Ectodermal cell (in vitro differentiated cells): Measurements from ENCODE around the gene TMPRSS12. TPM values are rescaled to one million over a fixed set of nuclear protein-coding genes. Genes with fewer than 3 reads are reported as not detected.
"Not testable (repeated sequence)": the region's sequence is repeated elsewhere in the genome, so short reads cannot be mapped to it uniquely, and the experiment has no call there.

Experiments used
- H3K27ac ChIP-seq: 2 replicates; pipeline ENCODE4 v1.7.0; 2013; ENCODE audit warnings: mild to moderate bottlenecking, low read depth, low read length; ENCODE audit not compliant: insufficient read depth, poor library complexity, severe bottlenecking
- H3K27me3 ChIP-seq: 2 replicates; pipeline ENCODE4 v1.7.0; 2013; ENCODE audit warnings: mild to moderate bottlenecking, low read length; ENCODE audit not compliant: insufficient read depth, control insufficient read depth, poor library complexity, severe bottlenecking
- H3K36me3 ChIP-seq: one replicate; pipeline ENCODE4 v1.7.0; 2013; ENCODE audit warnings: low read length; ENCODE audit not compliant: control insufficient read depth, insufficient read depth
- H3K4me1 ChIP-seq: one replicate; pipeline ENCODE4 v1.7.0; 2013; ENCODE audit warnings: low read length; ENCODE audit not compliant: control insufficient read depth, insufficient read depth
- H3K4me3 ChIP-seq: 2 replicates; pipeline ENCODE4 v1.7.0; 2013; ENCODE audit warnings: low read depth, low read length, control low read depth; ENCODE audit not compliant: insufficient read depth
- H3K9me3 ChIP-seq: 2 replicates; pipeline ENCODE4 v1.7.0; 2013; ENCODE audit warnings: mild to moderate bottlenecking, low read length, moderate library complexity; ENCODE audit not compliant: control insufficient read depth
- WGBS, 2 experiments: methylation state at CpG; one replicate each; pipeline ENCODE4 v1.1.7; 2013; ENCODE audit warnings: missing lambda C conversion rate in 2 of 2; 5-methylcytosine and 5-hydroxymethylcytosine counted together
- polyA plus RNA-seq, 4 experiments: library from polyadenylated mRNA; stranded (reverse); fragments of 50-300 nt; gene quantifications; one replicate each; pipeline ENCODE4 v1.2.3, GENCODE V29; 2013

Gene TMPRSS12, protein sequence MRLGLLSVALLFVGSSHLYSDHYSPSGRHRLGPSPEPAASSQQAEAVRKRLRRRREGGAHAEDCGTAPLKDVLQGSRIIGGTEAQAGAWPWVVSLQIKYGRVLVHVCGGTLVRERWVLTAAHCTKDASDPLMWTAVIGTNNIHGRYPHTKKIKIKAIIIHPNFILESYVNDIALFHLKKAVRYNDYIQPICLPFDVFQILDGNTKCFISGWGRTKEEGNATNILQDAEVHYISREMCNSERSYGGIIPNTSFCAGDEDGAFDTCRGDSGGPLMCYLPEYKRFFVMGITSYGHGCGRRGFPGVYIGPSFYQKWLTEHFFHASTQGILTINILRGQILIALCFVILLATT
- polyA plus RNA-seq (2013, experiment 1 of 4) = not detected
- not detected for polyA plus RNA-seq (2013, experiment 2 of 4)
- polyA plus RNA-seq (2013, experiment 3 of 4) = not detected
- not detected for polyA plus RNA-seq (2013, experiment 4 of 4)

DNA sequence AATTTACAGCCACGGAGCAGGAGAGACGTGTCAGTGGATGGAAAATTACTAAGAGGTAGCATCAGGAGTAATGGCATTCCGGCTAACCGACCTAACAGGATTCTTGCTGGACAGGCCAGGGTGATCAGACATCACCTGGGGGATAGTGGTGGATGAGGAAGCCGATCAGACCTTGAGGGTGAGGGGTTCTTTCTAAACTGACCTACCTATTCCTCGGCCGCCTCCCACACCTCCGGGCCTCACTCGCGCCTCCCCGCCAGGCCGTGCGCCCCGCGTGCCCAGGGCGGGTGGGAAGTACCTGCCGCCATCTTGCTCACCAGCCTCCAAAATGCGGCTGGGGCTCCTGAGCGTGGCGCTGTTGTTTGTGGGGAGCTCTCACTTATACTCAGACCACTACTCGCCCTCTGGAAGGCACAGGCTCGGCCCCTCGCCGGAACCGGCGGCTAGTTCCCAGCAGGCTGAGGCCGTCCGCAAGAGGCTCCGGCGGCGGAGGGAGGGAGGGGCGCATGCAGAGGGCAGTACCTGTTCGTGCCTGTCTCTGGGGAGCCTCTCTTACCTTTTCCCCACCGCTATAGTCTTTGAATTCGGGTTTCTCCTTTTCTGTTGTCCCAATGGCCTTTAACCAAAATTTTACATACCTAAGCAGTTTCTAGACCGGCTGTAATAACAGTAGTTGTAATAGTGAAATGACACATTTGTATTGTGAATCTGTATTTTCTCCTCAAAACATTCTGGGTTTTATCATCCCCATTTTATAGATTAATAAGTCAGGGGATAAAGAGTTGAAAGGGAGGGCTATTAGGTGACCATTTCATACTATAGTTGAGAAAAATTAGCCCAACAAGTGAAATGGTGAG lies at the start of gene TMPRSS12:
Gene TMPRSS12, plus strand, starts transcription at position 290 of the 857 bp plus-strand sequence. Its CDS starts 39 bp downstream, at position 329.
- H3K36me3 ChIP-seq = no peaks in the 10 kb centered on the region
- H3K27ac ChIP-seq = no peak within 1 kb of the TSS
- no peaks in the 10 kb centered on the region for H3K9me3 ChIP-seq
- H3K4me1 ChIP-seq = no peaks in the 10 kb centered on the region
- WGBS, 2 experiments = 93 to 94% methylated on average over 34 to 35 of the region's 36 CpGs
- H3K4me3 ChIP-seq = no peak within 1 kb of the TSS
- no peaks in the 10 kb centered on the region for H3K27me3 ChIP-seq

DNA sequence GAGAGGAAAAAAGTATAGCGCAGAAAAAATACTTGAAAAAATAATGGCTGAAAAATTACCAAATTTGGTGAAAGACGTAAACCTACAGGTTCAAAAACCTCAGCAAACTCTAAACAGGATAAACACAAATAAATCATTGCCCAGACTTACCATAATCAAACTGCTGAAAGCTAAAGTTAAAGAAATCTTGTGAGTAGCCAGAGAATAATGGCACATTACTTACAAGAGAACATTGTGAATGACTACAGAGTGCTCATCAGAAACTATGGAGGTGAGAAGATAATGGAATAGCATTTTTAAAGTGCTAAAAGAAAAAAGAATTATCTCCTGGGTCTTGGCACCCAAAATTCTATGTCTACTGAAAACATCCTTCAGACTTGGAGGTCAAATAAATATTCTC lies 42.8 kb upstream of the TMPRSS12 start:
- H3K4me3 ChIP-seq = no peak overlapping the region
- no peak overlapping the region for H3K27ac ChIP-seq
- H3K9me3 ChIP-seq = peaks cover 3% of the 10 kb centered on the region
- H3K27me3 ChIP-seq = no peaks in the 10 kb centered on the region
- WGBS, 2 experiments = 82 to 92% methylated on average over 1 to 2 of the region's 2 CpGs
- no peaks in the 10 kb centered on the region for H3K4me1 ChIP-seq
- peaks cover 39% of the 10 kb centered on the region for H3K36me3 ChIP-seq

DNA sequence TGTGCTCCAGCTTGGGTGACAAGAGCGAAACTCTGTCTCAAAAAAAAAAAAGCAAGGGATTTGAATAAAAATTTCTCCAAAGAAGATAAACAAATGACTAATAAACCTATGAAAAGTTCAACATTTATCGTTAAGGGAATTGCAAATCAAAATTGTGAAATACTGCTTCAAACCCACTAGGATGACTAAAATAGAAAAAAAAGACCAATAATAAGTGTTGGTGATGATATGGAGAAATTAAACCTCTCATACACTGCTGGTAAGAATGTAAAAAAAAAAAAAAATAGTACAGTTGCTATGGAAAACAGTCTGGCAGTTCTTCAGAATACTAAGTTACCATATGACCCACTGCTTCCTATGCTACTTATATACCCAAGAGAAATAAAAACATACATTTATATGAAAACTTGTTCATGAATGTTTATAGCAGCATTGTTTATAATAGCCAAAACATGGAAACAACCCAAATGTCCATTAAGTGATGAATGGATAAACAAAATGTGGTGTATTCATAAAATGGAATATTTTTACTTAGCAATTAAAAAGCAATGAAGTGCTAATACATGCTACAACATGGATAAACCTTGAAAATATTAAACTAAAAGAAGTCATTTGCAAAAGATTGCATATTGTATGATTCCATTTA lies 39.4 kb upstream of the TMPRSS12 start:
- Histone ChIP-seq H3K27me3 (no peaks in the 10 kb centered on the region), H3K27ac (no peak overlapping the region), H3K4me1 (no peaks in the 10 kb centered on the region), H3K9me3 (peaks cover 3% of the 10 kb centered on the region), H3K36me3 (peaks cover 21% of the 10 kb centered on the region), H3K4me3 (no peak overlapping the region)
- WGBS, 2 experiments = 100% methylated on average over 1 to 2 of the region's 2 CpGs

DNA sequence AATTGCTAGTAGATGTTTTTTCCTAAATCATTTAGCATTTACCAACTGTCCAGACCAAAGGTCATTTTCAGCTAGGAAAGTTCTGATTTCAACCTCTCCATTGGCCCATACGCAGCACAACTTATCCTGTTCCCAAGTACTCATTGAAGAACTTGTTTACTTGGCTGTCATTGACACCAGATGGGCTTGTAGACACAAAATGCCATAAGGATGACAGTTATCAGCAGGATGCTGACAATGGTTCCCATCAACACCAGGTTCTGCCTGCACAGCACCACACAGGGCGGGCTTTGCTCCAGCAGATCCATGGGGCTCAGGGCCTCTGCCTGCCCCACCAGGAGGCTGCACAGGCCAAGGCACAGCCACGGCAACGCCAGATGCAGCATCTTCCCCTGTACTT lies 36.5 kb upstream of the TMPRSS12 start:
- 88 to 93% methylated on average over 4 of the region's 4 CpGs for WGBS, 2 experiments
- no peak overlapping the region for H3K27ac ChIP-seq
- H3K4me3 ChIP-seq = no peak overlapping the region
- no peaks in the 10 kb centered on the region for H3K36me3 ChIP-seq
- H3K9me3 ChIP-seq = no peaks in the 10 kb centered on the region
- no peaks in the 10 kb centered on the region for H3K27me3 ChIP-seq
- no peaks in the 10 kb centered on the region for H3K4me1 ChIP-seq

- not testable (repeated sequence) for H3K4me3 ChIP-seq, H3K27me3 ChIP-seq, H3K36me3 ChIP-seq, H3K9me3 ChIP-seq, H3K27ac ChIP-seq, H3K4me1 ChIP-seq
- 94% methylated on average over 3 to 4 of the region's 4 CpGs for WGBS, 2 experiments
Observed at GRCh38 chr12:50809131-50809530, 33.6 kb upstream of the TMPRSS12 start.

DNA sequence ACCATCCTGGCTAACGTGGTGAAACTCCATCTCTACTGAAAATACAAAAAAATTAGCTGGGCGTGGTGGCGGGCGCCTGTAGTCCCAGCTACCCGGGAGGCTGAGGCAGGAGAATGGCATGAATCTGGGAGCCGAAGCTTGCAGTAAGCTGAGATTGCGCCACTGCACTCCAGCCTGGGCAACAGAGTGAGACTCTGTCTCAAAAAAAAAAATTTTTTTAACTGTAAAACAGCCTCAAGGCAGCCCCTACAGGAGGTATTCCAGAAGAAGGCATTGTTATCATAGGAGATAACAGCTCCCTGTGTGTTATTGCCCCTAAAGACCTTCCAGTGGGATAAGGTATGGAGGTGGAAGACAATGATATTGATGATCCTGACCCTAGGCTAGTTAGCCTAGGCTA lies 27.8 kb upstream of the TMPRSS12 start:
- H3K27ac ChIP-seq, H3K9me3 ChIP-seq, H3K4me1 ChIP-seq, H3K4me3 ChIP-seq, H3K27me3 ChIP-seq: not testable (repeated sequence)
- WGBS, 2 experiments = 90 to 95% methylated on average over 7 of the region's 7 CpGs
- H3K36me3 ChIP-seq = peaks cover 25% of the 10 kb centered on the region

DNA sequence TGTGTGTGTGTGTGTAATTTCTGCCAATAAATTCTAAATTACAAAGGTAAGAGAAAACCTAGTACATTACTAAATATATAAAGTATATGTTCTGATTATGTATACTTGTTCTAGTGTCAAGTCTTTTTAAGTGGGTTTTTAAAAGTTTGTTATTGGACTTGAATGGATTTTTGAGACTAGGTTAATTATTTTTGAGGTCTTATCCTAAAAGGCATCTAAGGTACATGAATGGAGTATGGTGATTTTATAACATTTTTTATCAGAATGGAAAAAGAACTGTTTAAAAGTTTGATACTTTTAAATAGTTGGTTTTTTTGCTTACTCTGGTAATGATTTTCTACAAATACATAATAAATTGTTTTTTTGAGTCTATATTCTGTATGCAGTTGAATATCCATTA lies 22.5 kb upstream of the TMPRSS12 start:
- peaks cover 20% of the 10 kb centered on the region for H3K36me3 ChIP-seq
- no peak overlapping the region for H3K4me3 ChIP-seq
- H3K4me1 ChIP-seq = no peaks in the 10 kb centered on the region
- no peaks in the 10 kb centered on the region for H3K9me3 ChIP-seq
- no peaks in the 10 kb centered on the region for H3K27me3 ChIP-seq
- H3K27ac ChIP-seq = no peak overlapping the region

GRCh38 chr12:50822082-50822481 lies 20.6 kb upstream of the TMPRSS12 start:
- Histone ChIP-seq H3K36me3 (peaks cover 3% of the 10 kb centered on the region), H3K27me3 (no peaks in the 10 kb centered on the region), H3K9me3 (no peaks in the 10 kb centered on the region), H3K4me1 (no peaks in the 10 kb centered on the region), H3K27ac (no peak overlapping the region), H3K4me3 (no peak overlapping the region)
- 99 to 100% methylated on average over 1 of the region's 1 CpG for WGBS, 2 experiments

GRCh38 chr12:50823724-50824123 lies 19.0 kb upstream of the TMPRSS12 start:
- not testable (repeated sequence) for H3K9me3 ChIP-seq, H3K4me3 ChIP-seq, H3K27me3 ChIP-seq, H3K4me1 ChIP-seq, H3K36me3 ChIP-seq, H3K27ac ChIP-seq
- WGBS, 2 experiments = 90 to 95% methylated on average over 11 of the region's 11 CpGs

- Histone ChIP-seq H3K27ac (no peak overlapping the region), H3K9me3 (no peaks in the 10 kb centered on the region)
- WGBS, 2 experiments = 66 to 78% methylated on average over 4 of the region's 4 CpGs
Observed at GRCh38 chr12:50824914-50825313, 17.8 kb upstream of the TMPRSS12 start.

More at GRCh38 chr12:50824914-50825313, 17.8 kb upstream of the TMPRSS12 start:
- H3K27me3 ChIP-seq = no peaks in the 10 kb centered on the region
- H3K4me3 ChIP-seq = no peak overlapping the region
- H3K4me1 ChIP-seq = no peaks in the 10 kb centered on the region
- H3K36me3 ChIP-seq = no peaks in the 10 kb centered on the region
